A204.1 (cell line): Measurements from ENCODE around the gene ZNF618.
"Not testable (repeated sequence)": the region's sequence is repeated elsewhere in the genome, so short reads cannot be mapped to it uniquely, and the experiment has no call there.

Experiments
- FAIRE-seq: peaks from 2 replicates; lab custom pipeline; 2012; peaks lifted over from hg19 to GRCh38; lab: Jason Lieb, UNC

Gene ZNF618

GRCh38 chr9:114038724-114039313 lies 162.7 kb downstream of the ZNF618 start:
- FAIRE-seq = no peak

GRCh38 chr9:114039484-114039883 lies 163.4 kb downstream of the ZNF618 start:
- no peak for FAIRE-seq

GRCh38 chr9:114043660-114044059 lies 167.6 kb downstream of the ZNF618 start:
- FAIRE-seq = not testable (repeated sequence)

GRCh38 chr9:114046237-114046755 lies 170.2 kb downstream of the ZNF618 start:
- no peak for FAIRE-seq

- no peak for FAIRE-seq
These were observed 170.8 kb downstream of the ZNF618 start for GRCh38 chr9:114046875-114047274.

GRCh38 chr9:114047717-114048116 lies 171.6 kb downstream of the ZNF618 start:
- FAIRE-seq = no peak

GRCh38 chr9:114048533-114049415 lies 172.7 kb downstream of the ZNF618 start:
- no peak for FAIRE-seq

GRCh38 chr9:114049441-114050225 lies 173.5 kb downstream of the ZNF618 start:
- FAIRE-seq = no peak

GRCh38 chr9:114050226-114050568 lies 174.1 kb downstream of the ZNF618 start:
- FAIRE-seq = no peak

- FAIRE-seq = no peak
These were observed 174.5 kb downstream of the ZNF618 start for GRCh38 chr9:114050646-114051045.

- FAIRE-seq = no peak
These were observed 175.2 kb downstream of the ZNF618 start for GRCh38 chr9:114051281-114051680.

GRCh38 chr9:114051706-114052105 lies 175.6 kb downstream of the ZNF618 start:
- no peak for FAIRE-seq

- FAIRE-seq = no peak
These were observed 177.3 kb downstream of the ZNF618 start for GRCh38 chr9:114053246-114054005.

- no peak for FAIRE-seq
These were observed 178.1 kb downstream of the ZNF618 start for GRCh38 chr9:114054191-114054690.

GRCh38 chr9:114055061-114055460 lies 179.0 kb downstream of the ZNF618 start:
- no peak for FAIRE-seq

- no peak for FAIRE-seq
These were observed 179.8 kb downstream of the ZNF618 start for GRCh38 chr9:114055894-114056293.

GRCh38 chr9:114056527-114056926 lies 180.4 kb downstream of the ZNF618 start:
- no peak for FAIRE-seq

GRCh38 chr9:114057161-114057885 lies 181.2 kb downstream of the ZNF618 start:
- FAIRE-seq = no peak

GRCh38 chr9:114058688-114059046 lies 182.6 kb downstream of the ZNF618 start:
- FAIRE-seq = no peak

- FAIRE-seq = no peak
These were observed 183.1 kb downstream of the ZNF618 start for GRCh38 chr9:114059047-114059803.
